ENCODE measurements around the gene RHBG.
"Not testable (repeated sequence)": the region's sequence is repeated elsewhere in the genome, so short reads cannot be mapped to it uniquely, and the experiment has no call there.

RHBG gene

GRCh38 chr1:156368889-156369684, at the start of gene RHBG:
Gene RHBG, plus strand, starts transcription at chr1:156369211. Its CDS starts 39 bp downstream, at chr1:156369250.
- in situ Hi-C loops (cut with MboI; ENCODE audit: low sequenced_read_pairs) = no loop called here

- in situ Hi-C loops (cut with MboI; ENCODE audit: low sequenced_read_pairs) = loop anchor here (25.0 kb wide), 1 partner anchor 407 kb away; the partner anchor contains the start of gene RIT1
Measured at GRCh38 chr1:156319664-156320063, 49.3 kb upstream of the RHBG start.

- in situ Hi-C loops (cut with MboI; ENCODE audit: low sequenced_read_pairs) = loop anchor here (25.0 kb wide), 1 partner anchor 408 kb away; the partner anchor contains the start of gene RIT1
Measured at GRCh38 chr1:156320560-156320959, 48.5 kb upstream of the RHBG start.

- in situ Hi-C loops (cut with MboI; ENCODE audit: low sequenced_read_pairs) = loop anchor here (25.0 kb wide), 1 partner anchor 411 kb away; the partner anchor contains the start of gene RIT1
Measured at GRCh38 chr1:156323179-156323578, 45.8 kb upstream of the RHBG start.

GRCh38 chr1:156336242-156336641, 32.8 kb upstream of the RHBG start:
- in situ Hi-C loops (cut with MboI; ENCODE audit: low sequenced_read_pairs) = no loop called here

- in situ Hi-C loops (cut with MboI; ENCODE audit: low sequenced_read_pairs) = no loop called here
Measured at GRCh38 chr1:156337052-156337887, 31.7 kb upstream of the RHBG start.

- in situ Hi-C loops (cut with MboI; ENCODE audit: low sequenced_read_pairs) = no loop called here
Measured at GRCh38 chr1:156337888-156338179, 31.2 kb upstream of the RHBG start.

- in situ Hi-C loops (cut with MboI; ENCODE audit: low sequenced_read_pairs) = no loop called here
Measured at GRCh38 chr1:156338180-156338976, 30.6 kb upstream of the RHBG start, which contains the start of the genes CCT3 and TSACC. Gene CCT3, minus strand, starts transcription at chr1:156338292. Its CDS starts 108 bp downstream, at chr1:156338184. Gene TSACC, plus strand, starts transcription at chr1:156338526. Its CDS starts 1,232 bp downstream, at chr1:156339758.

GRCh38 chr1:156342166-156342955, 26.6 kb upstream of the RHBG start:
- in situ Hi-C loops (cut with MboI; ENCODE audit: low sequenced_read_pairs) = no loop called here

GRCh38 chr1:156344409-156344808, 24.6 kb upstream of the RHBG start:
- in situ Hi-C loops (cut with MboI; ENCODE audit: low sequenced_read_pairs) = no loop called here

- in situ Hi-C loops (cut with MboI; ENCODE audit: low sequenced_read_pairs) = not testable (repeated sequence)
Measured at GRCh38 chr1:156346035-156346434, 23.0 kb upstream of the RHBG start.

GRCh38 chr1:156346636-156347035, 22.4 kb upstream of the RHBG start:
- in situ Hi-C loops (cut with MboI; ENCODE audit: low sequenced_read_pairs) = no loop called here

GRCh38 chr1:156347331-156347730, 21.7 kb upstream of the RHBG start:
- in situ Hi-C loops (cut with MboI; ENCODE audit: low sequenced_read_pairs) = no loop called here

GRCh38 chr1:156352481-156352880, 16.5 kb upstream of the RHBG start:
- in situ Hi-C loops (cut with MboI; ENCODE audit: low sequenced_read_pairs) = not testable (repeated sequence)

- in situ Hi-C loops (cut with MboI; ENCODE audit: low sequenced_read_pairs) = no loop called here
Measured at GRCh38 chr1:156356262-156356874, 12.6 kb upstream of the RHBG start.

- in situ Hi-C loops (cut with MboI; ENCODE audit: low sequenced_read_pairs) = no loop called here
Measured at GRCh38 chr1:156356875-156357534, 12.0 kb upstream of the RHBG start.

- in situ Hi-C loops (cut with MboI; ENCODE audit: low sequenced_read_pairs) = no loop called here
Measured at GRCh38 chr1:156357977-156358376, 11.0 kb upstream of the RHBG start.

- in situ Hi-C loops (cut with MboI; ENCODE audit: low sequenced_read_pairs) = no loop called here
Measured at GRCh38 chr1:156358641-156359040, 10.4 kb upstream of the RHBG start.

- in situ Hi-C loops (cut with MboI; ENCODE audit: low sequenced_read_pairs) = no loop called here
Measured at GRCh38 chr1:156359249-156359648, 9.8 kb upstream of the RHBG start.

All from HL-60/S4 treated with phorbol 12-myristate 13-acetate at 8.2 ng/mL for 4 days and 3 days (cell line).